Activated CD4-positive, alpha-beta T cell treated with anti-CD3 and anti-CD28 coated beads for 4 hours (primary cell): Measurements from ENCODE around the gene RNLS.
A peak's percentile ranks its signal among the peaks of the same experiment; 100 is the strongest.
"Not testable (repeated sequence)": the region's sequence is repeated elsewhere in the genome, so short reads cannot be mapped to it uniquely, and the experiment has no call there.

ENCODE experiments used
- DNase-seq, 2 donors: peaks; one replicate each; pipeline ENCODE4 v3.0.0-alpha.2; 2020

The RNLS gene

DNA sequence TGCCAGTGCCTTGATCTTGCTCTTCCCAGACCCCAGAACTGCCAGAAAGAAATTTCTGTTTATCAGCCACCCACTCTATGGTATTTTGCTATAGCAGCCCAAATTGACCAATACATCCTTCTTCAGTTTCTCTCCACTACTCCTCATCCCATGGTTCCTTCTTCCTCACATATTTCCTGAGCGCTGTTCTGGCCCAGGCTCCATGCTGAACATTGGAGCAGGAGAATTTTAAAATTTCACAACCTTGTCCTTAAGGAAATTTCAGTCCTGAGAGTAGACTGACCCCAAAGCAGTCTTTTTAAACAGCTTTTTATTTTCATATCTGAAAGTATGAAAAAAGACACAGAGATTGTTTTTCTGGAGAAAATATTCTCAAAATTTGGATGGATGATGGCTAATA, 297.1 kb downstream of the RNLS start:
- no peak for DNase-seq

GRCh38 chr10:88281592-88282347, 301.3 kb downstream of the RNLS start:
- DNase-seq: no peak

DNA sequence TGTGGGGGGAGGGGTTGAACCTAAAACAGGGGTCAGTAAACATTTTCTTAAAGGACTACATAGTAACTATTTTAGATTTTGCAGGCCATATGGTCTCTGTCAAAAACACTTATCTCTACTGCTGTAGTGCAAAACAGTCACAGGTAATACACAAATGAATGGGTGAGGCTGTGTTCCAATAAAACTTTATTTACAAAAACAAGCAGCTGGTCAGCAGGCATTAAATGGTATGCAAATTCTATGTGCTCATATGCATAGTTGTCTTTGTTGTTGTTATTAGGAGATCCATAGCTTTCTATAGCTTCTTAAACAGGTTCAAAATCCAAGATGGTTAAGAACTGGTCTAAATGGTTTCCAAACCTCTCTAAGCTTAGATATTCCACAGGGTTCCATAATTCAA, 302.6 kb downstream of the RNLS start:
- DNase-seq: no peak

GRCh38 chr10:88278912-88279311, 304.2 kb downstream of the RNLS start:
- DNase-seq: no peak

DNA sequence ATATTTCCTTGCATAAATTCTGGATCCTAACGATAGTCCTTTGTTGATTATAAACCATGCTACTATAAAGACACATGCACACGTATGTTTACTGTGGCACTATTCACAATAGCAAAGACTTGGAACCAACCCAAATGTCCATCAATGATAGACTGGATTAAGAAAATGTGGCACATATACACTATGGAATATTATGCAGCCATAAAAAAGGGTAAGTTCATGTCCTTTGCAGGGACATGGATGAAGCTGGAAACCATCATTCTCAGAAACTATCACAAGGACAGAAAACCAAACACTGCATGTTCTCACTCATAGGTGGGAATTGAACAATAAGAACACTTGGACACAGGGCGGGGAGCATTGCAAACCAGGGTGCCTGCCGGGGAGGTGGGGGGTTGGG, 306.2 kb downstream of the RNLS start:
- DNase-seq: not testable (repeated sequence)

DNA sequence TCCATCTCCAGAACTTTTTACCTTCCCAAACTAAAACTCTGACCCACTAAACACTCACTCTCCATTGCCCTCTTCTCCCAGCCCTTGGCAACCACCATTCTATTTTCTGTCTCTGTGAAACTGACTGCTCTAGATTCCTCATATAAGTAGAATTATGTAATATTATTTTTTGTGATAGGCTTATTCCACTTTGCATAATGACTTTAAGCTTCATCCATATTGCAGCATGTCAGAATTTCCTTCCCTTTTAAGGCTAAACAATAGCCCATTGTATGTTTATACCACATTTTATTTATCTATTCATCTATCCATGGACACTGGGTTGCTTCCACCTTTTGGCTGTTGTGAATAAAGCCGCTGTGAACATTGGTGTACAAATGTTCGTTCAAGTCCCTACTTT, 308.8 kb downstream of the RNLS start:
- DNase-seq: no peak

DNA sequence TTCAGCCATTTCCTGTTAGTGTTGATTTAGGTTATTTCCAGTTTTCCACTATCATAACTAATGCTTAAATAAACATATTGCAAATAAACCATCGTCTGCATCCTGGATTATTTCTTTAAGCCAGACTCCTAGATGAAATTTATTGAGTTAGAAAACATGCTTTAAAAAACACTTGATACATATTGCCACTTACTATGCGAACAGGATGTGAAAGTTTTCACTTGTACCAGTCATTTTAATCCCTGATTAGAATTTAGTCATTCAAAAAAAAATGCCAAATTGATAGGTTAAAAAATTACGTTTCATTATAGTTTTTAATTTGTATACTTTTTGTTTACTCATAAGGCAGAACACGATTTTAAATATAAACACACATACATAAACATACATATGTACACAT, 309.6 kb downstream of the RNLS start:
- DNase-seq: no peak

GRCh38 chr10:88271761-88272543, 311.2 kb downstream of the RNLS start:
- no peak for DNase-seq

DNA sequence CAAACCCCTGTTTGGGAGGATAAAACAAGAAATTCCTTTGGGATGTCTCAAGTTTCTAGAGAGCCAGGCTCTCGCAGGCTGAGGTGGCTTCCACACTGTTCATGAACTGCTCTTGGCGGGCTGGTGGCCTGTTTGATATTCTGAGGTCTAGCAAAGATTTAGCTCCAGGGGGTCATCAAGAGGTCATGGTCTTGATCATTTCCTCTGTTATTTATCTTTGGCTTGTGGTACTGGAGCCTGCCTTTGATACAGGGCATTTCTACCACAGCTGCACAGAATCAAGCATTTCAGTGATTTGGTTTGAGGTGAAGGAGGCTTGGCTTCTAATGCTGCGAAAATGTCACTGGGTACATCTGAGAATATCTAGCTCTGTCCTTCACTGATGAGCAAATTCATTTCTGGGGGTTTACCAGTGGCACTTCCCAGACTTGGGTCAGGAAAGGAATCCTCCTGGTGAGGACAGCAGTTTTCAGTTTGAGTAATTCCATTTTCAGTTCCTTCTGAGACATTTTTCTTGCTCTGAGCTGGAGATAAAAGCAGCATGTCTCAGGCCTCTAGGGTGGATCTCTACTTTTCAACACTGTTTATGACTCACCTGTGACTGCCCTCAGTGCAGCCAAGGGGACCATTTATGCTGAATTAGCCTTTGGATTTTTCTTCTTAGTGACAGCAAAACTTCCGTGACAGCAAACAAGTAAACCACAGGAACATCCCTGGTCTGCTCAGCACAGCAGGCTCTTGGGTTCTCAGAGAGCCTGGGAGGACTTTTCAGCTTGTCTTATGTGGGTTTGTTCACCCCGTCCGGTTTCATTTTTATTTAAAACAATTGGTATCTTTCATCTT, 312.0 kb downstream of the RNLS start:
- DNase-seq: peak; percentile 14 to 31

GRCh38 chr10:88270061-88270808, 312.9 kb downstream of the RNLS start:
- DNase-seq: no peak

- DNase-seq: no peak
Measured at GRCh38 chr10:88262591-88263234, 320.4 kb downstream of the RNLS start.

GRCh38 chr10:88261152-88261551, 322.0 kb downstream of the RNLS start:
- no peak for DNase-seq

DNA sequence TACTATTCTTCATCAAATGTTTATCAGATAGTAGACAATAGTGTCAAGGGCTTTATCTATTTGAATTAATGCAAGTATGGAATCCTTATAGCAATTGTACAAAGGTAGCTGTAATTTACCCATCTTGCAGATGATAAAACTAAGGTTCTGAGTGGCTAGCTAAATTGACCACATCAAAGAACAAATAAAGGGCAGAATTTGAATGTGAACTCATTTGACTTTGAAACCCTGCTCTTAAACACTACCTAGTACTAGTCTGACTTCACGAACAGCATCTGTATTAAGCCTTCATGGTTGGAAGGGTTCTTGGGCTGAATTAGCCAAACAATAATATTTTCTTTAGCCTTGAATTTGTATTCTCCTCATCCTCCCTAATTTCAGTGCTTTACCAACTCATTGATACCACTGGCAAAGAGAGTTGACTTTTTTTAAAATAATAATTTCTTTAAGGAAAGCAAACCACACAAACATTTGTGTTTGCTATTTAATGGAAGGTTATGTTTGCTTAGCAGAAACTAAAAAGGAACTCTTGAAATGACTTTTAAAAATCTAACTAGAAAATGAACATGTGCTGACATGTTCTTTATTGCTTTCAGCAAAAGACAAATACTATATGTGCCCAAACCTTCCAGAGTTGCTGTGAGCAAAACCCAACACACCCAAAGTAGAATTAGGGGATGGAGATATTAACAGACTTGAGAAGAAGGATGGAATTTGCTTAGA, 322.6 kb downstream of the RNLS start:
- DNase-seq: no peak

DNA sequence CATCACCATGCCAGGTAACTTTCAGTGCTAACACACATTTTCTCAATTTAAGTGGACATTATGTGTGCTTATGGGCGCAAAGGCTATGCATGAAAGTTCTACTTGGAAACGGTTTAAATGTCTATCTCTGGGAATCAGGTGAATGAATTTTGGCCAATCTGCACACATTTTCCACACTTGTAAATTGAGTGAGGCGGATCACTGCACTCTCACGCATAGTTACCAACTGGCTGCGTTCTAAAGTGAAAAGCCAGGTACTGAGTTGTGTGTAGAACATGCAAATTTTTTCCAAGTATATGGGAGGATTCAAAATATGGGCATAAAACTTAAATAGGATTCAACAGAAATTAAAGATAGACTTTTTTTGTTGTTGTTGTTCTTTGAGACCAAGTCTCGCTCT, 323.7 kb downstream of the RNLS start:
- no peak for DNase-seq

- DNase-seq: no peak
Measured at GRCh38 chr10:88256886-88257285, 326.2 kb downstream of the RNLS start.

GRCh38 chr10:88256013-88256680, 327.0 kb downstream of the RNLS start:
- DNase-seq: no peak

GRCh38 chr10:88254091-88254490, 329.0 kb downstream of the RNLS start:
- DNase-seq: no peak

DNA sequence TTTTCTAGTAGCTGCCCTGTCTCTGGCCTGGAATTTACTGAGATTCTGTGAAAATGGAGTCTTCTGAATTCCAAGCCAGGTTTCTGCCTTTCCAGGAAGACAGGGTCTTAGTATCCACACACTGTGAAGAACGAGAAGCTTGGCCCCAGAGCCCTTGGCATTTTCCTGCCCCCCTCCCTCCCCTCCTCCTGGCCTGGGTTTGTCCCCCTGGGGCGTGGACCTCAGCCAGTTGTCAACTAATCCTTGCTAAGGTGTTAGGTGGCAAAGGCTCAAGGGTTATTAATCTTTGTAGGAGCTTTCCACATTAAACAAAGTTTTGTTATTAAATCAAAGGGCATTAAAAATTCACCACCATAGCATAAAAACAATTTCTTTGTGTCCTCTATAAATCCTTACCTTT, 329.5 kb downstream of the RNLS start:
- DNase-seq: no peak

GRCh38 chr10:88253128-88253527, 330.0 kb downstream of the RNLS start:
- DNase-seq: no peak

DNA sequence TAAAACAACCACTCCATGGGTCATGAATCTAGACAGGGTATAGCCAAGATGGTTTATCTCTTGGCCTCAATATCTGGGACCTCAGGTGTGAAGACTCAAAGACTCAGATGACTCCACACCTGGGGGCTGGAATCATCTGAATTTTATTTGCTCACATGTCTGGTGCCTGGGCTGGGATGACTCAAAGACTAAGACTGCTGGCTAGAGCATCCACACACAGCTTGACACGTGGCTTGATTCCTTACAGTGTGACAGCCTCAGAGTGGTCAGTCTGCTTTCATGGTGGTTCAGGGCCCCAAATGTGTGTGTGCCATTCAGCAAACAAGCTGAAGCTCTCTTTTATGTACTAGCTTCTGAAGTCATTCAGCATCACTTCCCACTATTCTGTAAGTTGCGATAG, 333.7 kb downstream of the RNLS start:
- no peak for DNase-seq

GRCh38 chr10:88246675-88247074, 336.4 kb downstream of the RNLS start:
- DNase-seq: no peak
